ENCODE data around the gene CDC42BPB. TPM values are rescaled to one million over a fixed set of nuclear protein-coding genes. Genes with fewer than 3 reads are reported as not detected.

The CDC42BPB gene
- total RNA-seq, 4 donors from 2014 or later, result 90.7 to 153 (median 101) TPM

- H3K9me3 ChIP-seq, result no peaks in the 10 kb centered on the region
- no peaks in the 10 kb centered on the region for H3K27me3 ChIP-seq
- 76 to 88% methylated on average over 14 of the region's 14 CpGs for WGBS, 2 donors
- H3K36me3 ChIP-seq, result peaks cover 11 to 15% of the 10 kb centered on the region in 2 donors
- peaks cover 0 to 4% of the 10 kb centered on the region in 2 donors for H3K4me1 ChIP-seq
- no peak for DNase-seq
- TF ChIP-seq POLR2A (IDR thresholded peaks at IDR 0.05) (no peak), CTCF (IDR thresholded peaks at IDR 0.05) (no peak)
- no peak overlapping the region for H3K27ac ChIP-seq
- intact Hi-C loops (cut with DNase I), result no loop called here
- H3K4me3 ChIP-seq (replicated peaks in 1 of 3), result no peak overlapping the region
Measured at GRCh38 chr14:103007555-103007954, 49.8 kb downstream of the CDC42BPB start.

- no peak for DNase-seq
- no peak overlapping the region for H3K27ac ChIP-seq
- H3K4me3 ChIP-seq (replicated peaks in 1 of 3), result no peak overlapping the region
- 96 to 97% methylated on average over 14 of the region's 14 CpGs for WGBS, 2 donors
- H3K9me3 ChIP-seq, result no peaks in the 10 kb centered on the region
- peaks cover 14 to 19% of the 10 kb centered on the region in 2 donors for H3K36me3 ChIP-seq
- H3K27me3 ChIP-seq, result no peaks in the 10 kb centered on the region
- H3K4me1 ChIP-seq, result peaks cover 0 to 4% of the 10 kb centered on the region in 2 donors
- TF ChIP-seq POLR2A (IDR thresholded peaks at IDR 0.05) (no peak), CTCF (IDR thresholded peaks at IDR 0.05) (no peak)
- intact Hi-C loops (cut with DNase I), result no loop called here
Measured at GRCh38 chr14:103006991-103007520, 50.3 kb downstream of the CDC42BPB start.

DNA sequence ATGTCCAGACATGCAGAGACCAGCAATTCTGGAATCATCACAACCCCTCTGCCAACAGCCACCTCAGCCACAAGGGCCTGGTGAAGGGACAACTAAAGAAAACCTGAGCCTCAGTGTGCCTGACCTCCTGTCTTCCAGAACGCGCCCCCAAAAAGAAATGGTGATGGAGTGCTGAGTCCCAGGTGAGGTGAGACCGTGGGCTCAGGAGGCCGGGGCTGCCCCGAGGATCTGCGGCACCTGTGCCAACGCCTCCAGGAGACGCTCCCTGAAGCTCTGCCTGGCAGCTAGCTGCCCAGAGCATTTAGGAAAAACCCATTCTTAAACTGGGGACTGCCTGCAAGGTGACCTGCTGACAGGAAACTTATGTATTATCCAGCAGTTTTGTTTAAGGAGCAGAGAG lies 51.2 kb downstream of the CDC42BPB start:
- no peak for DNase-seq
- H3K4me3 ChIP-seq (replicated peaks in 1 of 3), result no peak overlapping the region
- 92 to 98% methylated on average over 8 of the region's 8 CpGs for WGBS, 2 donors
- H3K36me3 ChIP-seq, result peaks cover 20 to 22% of the 10 kb centered on the region in 2 donors
- TF ChIP-seq CTCF (IDR thresholded peaks at IDR 0.05) (no peak), POLR2A (IDR thresholded peaks at IDR 0.05) (no peak)
- H3K9me3 ChIP-seq, result no peaks in the 10 kb centered on the region
- peaks cover 0 to 4% of the 10 kb centered on the region in 2 donors for H3K4me1 ChIP-seq
- H3K27ac ChIP-seq, result no peak overlapping the region
- no peaks in the 10 kb centered on the region for H3K27me3 ChIP-seq
- intact Hi-C loops (cut with DNase I), result no loop called here

DNA sequence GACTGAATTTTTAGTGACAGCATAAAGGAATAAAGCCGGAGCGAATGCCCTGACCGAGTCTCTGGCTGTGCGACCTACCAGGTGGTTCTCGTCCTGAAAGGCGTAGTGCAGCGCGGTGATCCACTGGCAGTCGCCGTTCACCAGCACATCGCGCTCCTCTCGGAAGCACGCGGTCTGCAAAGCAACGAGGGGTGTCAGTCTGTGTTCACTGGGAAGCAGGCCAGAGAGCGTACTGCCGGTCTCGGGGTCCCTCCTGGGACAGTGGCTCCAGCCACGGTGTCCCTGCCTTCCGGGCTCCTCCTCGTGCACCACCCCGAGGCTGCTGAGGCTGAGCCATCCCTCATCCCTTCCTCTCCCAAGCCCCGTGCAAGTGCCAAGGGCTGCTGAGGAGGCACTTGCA lies 53.5 kb downstream of the CDC42BPB start:
- WGBS, 2 donors, result 90 to 91% methylated on average over 24 of the region's 24 CpGs
- Histone ChIP-seq H3K27ac (no peak overlapping the region), H3K27me3 (no peaks in the 10 kb centered on the region), H3K4me3 (replicated peaks in 1 of 3) (no peak overlapping the region), H3K9me3 (no peaks in the 10 kb centered on the region), H3K36me3 (peaks cover 19 to 27% of the 10 kb centered on the region in 2 donors), H3K4me1 (peaks cover 0 to 4% of the 10 kb centered on the region in 2 donors)
- no peak for DNase-seq
- TF ChIP-seq POLR2A (IDR thresholded peaks at IDR 0.05), result no peak
- TF ChIP-seq CTCF (IDR thresholded peaks at IDR 0.05), result no peak
- intact Hi-C loops (cut with DNase I), result no loop called here

GRCh38 chr14:103003351-103003615 lies 54.1 kb downstream of the CDC42BPB start:
- Histone ChIP-seq H3K4me3 (replicated peaks in 1 of 3) (no peak overlapping the region), H3K4me1 (peaks cover 0 to 4% of the 10 kb centered on the region in 2 donors), H3K36me3 (peaks cover 19 to 30% of the 10 kb centered on the region in 2 donors), H3K27ac (no peak overlapping the region), H3K9me3 (no peaks in the 10 kb centered on the region), H3K27me3 (no peaks in the 10 kb centered on the region)
- intact Hi-C loops (cut with DNase I), result no loop called here
- 87 to 93% methylated on average over 14 of the region's 14 CpGs for WGBS, 2 donors
- TF ChIP-seq POLR2A (IDR thresholded peaks at IDR 0.05) (no peak), CTCF (IDR thresholded peaks at IDR 0.05) (no peak)
- DNase-seq, result no peak
